Measurements from ENCODE around the gene CHD5.
A peak's percentile ranks its signal among the peaks of the same experiment; 100 is the strongest.

CHD5 gene

DNA sequence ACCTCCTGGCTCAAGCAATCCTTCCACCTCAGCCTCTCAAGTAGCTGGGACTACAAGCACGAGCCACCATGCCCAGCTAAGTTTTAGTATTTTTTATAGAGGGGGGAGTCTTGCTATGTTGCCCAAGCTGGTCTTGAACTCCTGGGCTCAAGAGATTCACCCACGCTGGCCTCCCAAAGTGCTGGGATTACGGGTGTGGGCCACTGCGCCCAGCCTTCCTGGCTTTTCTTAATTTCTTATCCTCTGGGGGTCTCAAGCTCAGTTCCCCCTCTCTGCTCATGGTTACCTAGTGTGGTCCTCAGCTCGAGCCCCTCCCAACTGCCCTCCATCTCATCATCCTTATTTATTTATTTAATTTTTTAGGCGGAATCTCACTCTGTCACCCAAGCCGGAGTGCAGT, 22.1 kb upstream of the CHD5 start:
- no peak for DNase-seq (ENCODE audit: low read depth in 2 of 2)

DNA sequence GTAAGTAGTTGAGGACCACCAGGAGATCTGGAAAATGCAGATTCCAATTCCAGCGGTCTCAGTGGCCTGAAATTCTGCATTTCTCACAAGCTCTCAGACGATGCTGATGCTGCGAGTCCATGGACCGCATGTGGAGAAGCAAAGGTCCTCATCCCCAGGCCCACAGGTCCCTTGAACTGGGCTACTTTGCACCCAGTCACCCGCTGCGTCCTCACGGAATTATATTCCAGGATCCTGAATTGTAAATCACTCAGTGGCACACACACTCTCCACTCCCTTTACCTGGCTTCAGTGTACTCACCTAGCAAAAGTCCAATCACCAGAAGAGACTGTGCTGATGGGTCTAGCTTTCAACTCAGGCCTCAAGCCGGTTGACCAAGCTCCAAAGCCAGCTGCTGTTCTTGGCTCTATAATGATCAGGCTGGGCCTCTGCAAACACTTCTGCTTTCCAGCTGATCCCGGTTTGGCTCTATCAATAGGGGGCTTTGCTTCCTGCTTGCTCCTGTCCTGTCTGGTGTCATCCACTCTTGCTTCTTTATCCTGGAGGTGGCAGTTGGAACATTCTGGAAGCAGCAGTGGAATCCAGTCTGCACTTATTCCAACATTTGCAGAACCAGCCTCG, 20.2 kb upstream of the CHD5 start:
- no peak for DNase-seq (ENCODE audit: low read depth in 2 of 2)

DNA sequence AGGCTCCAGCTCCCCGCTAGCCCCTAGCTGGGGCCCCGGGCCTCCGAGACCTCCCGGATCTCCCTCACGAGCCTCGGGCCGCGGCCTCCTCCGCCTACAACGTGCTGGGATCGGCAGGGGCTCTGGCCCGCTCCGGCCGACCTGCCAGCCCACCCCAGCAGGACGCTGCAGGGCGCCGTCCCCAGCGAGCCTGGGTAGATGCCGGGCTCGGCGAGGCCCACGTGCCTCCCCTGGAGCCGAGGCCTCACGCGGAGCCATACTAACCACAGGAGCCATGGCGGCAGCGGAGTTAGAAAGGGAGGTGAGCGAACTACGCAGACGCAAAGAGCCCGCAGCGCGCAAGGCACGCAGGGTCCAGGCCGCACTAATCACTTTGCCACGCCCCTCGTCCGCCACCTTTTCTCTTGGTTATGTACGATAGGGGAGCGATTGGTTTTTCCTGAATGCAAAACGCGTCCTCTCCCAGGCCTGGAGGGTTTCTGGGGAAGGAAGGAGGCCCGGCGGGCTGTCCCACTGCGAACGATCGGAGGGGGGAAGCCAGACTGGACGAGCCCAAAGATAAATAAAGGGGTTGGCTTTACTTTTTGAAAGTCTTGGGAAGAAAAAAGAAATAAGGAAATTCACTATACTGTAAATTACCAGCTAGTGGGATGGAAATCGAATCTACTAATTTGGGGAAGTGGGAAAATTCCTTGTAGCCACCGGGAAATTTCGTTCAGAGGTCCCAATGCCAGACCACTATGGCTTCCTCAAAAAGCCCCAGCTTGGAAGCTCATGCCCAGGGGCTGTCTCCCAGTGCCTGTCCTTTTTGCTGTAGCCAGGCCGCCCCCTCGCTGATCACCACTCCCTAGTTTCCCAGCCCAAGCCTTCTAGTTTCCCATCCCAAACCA, 19.4 kb upstream of the CHD5 start, which contains the start of gene RPL22:
TSS of gene RPL22 (minus strand) at position 298 of the 890 bp plus-strand sequence. CDS start at position 276, 22 bp downstream.
- peak; percentile 91 to 93 for DNase-seq (ENCODE audit: low read depth in 2 of 2)

DNA sequence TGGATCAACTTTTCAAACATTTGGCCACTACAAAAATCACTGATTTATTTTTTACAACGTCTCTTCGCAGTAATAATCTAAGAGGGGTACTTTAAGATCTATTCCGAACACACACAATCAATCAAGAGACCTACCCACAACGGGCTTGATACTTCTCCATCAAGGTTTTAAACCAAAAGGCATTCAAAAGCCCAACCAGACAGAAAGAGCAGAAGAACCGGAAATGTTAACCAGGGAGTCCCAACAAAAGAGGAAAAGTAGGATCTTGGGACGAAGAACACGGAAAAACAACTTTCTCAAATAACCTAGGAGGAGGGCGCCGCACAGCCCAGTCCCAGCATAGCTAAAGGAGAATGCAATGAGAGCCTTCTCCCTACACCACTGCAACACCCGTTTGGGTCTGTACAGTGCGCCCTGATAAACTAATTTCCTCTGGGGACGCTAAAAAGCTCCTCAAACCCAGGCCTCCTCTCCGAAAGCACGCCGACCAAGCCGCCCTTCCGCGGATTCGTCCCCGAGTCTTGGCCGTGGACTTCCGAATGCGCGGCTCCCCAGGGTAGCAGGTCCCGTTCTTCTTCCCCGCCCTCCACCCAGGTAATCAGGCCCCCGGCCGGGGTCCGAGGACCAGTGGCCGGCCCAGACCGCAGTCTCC, 18.7 kb upstream of the CHD5 start:
- no peak for DNase-seq (ENCODE audit: low read depth in 2 of 2)

DNA sequence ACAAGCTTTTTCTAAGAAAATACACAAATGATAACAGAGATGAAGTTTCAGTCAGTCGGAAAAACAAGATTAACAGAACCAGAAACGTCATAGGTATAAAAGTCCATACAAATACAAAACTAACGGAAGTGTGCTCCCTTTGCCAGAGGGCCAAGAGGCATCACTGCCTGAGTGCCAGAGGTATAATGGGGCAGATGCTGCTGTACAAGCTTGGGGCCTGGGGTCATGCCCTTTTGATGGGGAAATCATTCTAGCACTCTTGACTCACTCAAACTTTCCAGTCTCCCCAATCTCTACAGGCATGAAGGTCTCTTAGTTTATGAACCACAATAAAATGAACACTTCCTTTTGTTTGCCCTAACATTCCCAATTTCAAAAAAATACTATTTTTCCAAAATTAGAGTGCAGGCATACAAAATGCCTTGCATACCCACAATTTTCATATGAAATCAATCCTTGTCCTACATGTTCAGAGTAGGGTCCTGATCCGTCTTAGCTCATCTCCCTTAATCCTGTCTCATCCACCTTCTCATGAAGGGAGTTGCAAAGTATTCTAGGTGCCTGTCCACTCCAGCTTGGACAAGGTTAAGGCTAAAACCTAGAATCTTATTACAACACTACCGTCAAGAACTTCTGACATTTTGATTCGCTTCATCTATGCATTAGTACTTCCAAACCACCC, 17.8 kb upstream of the CHD5 start:
- DNase-seq (ENCODE audit: low read depth in 2 of 2) = no peak

DNA sequence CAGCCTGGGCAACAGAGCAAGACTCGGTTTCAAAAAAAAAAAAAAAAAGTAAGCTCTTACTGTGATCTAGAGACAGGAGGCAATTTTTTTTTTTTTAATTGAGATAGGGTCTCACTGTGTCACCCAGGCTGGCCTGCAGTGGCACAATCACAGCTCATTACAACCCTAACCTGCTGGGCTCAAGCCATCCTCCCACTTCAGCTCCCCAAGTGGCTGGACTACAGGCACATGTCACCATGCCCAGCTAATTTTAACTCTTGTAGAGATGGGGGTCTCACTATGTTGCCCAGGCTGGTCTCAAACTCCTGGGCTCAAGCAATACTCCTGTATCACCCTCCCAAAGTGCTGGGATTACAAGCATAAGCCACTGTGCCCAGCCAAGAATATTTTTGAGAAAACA, 11.8 kb upstream of the CHD5 start:
- no peak for DNase-seq (ENCODE audit: low read depth in 2 of 2)

DNA sequence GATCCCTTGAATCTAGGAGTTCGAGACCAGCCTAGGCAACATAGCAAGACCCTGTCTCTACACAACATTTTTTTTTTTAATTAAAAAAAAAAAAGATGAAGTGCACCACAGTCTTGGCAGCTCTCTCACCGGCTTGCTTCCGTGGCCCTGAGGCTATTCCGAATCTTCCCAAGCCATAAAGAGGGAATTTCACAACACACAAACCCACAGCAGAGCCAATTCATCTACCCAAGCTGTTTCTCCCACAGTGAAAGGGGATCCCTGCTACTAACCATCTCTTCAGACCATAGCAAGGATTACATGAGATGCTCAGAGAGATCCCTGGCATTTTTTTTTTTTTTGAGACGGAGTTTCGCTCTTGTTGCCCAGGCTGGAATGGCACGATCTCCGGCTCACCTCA, 8.3 kb upstream of the CHD5 start:
- no peak for DNase-seq (ENCODE audit: low read depth in 2 of 2)

DNA sequence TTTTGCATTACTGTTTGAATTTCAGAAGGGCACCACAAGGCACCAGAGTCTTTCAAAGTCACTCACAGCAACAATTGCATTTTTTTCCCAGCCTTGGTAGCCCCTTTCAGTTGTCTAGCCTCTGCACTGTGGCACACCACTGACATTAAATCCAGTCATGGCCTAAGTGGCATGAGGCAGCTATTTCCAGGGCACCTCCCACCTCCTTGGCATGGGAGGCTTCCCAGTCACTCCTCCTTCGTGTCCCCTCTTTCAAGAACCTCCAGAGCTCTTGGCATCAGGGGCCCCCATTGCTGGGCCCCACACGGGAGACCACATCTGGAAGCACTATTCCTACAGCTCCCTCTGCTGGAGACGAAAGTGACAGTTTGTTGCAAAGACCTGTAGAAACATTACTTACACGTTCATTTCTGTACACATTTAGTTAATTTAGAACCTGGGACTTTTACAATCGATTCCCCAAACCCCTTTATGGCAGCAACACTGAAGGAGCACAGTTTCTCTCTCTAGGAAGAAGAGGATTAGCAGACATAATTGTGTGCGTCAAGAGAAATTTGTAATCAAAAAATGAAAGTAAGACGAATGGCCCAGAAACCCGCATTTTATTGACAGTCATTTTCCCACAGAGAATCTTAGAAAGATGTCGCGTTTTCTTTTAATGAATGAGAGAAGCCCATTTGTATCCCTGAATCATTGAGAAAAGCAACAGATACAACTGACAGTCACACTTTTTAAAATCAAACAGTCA, 5.7 kb upstream of the CHD5 start:
- no peak for DNase-seq (ENCODE audit: low read depth in 2 of 2)

DNA sequence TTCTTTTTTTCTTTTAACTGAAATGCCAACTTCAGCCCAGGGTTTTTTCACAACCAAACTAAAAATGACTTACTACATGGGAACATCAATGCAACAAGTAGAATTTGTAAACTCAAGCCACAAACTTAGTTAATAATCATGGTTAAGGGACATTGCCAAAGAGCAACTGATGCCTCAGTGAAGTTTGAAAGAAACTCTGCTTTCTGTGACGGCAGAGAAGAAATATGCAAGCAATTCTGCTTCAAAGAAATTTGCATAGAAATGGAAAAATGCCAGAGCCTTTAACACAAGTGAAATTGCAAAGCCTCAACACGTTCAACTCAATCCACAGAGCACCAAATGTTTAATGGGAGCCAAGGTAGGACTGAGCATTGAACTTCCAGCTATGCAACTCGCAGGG, 5.0 kb upstream of the CHD5 start:
- no peak for DNase-seq (ENCODE audit: low read depth in 2 of 2)

DNA sequence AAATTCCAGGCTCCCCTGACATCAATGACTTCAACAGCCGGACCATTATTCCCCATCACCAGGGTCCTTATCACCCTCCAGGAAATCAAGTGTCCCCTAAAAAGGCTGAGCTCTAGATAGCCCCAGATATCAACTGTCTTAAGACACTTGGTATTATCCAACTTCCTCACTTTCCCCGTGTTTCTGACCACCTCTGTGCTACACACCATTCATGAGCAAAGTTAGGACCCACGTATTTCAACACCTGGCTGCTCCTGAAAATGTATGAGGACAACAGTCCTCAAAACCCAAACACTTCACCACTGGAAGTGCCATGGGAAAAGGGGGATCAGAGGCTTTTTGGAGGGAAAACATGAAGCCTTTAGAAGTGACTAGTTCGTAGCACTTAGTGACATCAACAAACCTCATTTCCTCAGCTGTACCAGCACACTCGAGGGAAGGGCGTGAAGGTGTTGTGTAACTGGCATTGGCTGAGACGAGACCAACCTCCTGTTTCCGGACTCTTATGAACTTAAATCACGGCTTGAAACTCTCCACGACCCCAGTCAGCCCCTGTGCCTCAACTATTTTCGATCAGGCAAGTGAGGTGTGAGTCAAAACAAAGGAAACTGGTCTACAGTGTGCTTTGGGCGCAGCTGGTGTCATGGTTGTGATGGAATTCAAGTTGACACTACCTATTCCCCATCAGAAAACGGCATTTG, 4.1 kb upstream of the CHD5 start:
- no peak for DNase-seq (ENCODE audit: low read depth in 2 of 2)

DNA sequence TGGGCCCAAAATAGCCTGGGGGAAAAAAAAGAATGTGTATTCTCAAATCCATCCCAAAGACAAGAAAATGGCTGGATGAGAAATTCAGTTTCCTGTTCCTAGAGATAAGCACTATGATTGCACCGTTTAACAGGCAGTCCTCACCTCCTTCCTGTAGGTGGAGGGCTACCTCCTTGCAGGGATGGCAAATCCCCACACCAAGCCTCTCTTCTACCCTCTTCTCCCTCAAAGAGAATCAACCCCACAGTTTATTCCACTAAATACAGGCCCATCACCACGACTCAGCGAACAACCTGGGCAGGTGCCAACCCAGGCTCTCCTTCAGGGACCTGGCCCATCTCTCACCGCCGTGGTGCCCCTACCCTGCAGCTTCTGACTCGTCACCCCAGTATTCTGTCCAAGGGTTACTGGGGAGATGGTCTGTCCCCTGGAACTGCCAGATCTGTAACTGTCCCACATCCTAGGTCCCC, 3.4 kb upstream of the CHD5 start:
- no peak for DNase-seq (ENCODE audit: low read depth in 2 of 2)

DNA sequence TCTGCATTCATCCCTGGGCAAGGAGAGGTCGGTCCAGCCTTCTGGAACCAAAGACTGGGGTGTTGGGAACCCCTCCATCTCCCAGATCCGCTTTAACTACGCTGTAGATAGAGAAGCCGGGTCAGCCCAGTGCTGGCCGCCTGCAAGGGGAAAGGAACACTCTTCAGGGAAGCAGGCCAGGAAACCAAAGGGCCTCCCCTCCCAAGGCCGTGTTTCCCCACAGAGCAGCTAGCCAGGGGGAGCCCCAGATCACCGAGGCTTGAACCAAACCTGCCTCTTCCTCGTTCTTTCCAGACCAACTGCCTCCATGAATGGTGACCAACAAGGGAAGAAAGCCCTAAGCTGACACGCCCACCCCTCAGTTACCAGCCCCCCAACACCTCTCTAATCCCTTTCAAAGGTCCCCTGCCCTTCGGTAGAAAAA, 1.2 kb upstream of the CHD5 start:
- DNase-seq (ENCODE audit: low read depth in 2 of 2) = no peak

DNA sequence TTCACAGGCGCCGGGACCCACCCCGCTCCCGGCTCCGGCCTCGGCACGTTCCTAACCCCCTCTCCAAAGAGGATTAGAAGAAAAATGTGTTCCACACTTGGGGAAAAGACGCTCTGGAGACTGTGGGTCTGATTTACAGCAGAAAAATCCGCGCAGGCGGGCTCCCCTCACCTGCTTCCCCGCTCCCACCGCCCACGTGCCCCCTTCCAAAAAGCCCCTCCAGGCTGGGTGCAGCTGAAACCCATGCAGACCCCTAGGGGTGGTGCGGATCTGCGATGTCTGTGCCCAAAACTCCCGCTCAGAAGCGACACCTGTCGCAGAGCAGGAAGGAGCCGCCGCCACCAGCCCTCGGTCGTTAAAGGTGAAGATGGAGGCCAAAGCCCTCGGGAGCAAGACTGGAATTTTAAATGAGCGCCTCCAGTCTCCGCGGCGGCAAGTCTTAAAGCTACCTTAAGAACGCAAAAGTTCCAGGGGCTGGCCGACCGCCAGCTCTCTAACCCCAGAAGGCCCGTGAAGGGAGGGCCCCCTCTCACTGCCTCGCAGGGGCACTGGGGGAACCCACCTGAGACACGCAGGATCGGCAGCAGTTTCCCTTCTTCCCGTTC, 688 bp upstream of the CHD5 start:
- DNase-seq (ENCODE audit: low read depth in 2 of 2) = no peak

DNA sequence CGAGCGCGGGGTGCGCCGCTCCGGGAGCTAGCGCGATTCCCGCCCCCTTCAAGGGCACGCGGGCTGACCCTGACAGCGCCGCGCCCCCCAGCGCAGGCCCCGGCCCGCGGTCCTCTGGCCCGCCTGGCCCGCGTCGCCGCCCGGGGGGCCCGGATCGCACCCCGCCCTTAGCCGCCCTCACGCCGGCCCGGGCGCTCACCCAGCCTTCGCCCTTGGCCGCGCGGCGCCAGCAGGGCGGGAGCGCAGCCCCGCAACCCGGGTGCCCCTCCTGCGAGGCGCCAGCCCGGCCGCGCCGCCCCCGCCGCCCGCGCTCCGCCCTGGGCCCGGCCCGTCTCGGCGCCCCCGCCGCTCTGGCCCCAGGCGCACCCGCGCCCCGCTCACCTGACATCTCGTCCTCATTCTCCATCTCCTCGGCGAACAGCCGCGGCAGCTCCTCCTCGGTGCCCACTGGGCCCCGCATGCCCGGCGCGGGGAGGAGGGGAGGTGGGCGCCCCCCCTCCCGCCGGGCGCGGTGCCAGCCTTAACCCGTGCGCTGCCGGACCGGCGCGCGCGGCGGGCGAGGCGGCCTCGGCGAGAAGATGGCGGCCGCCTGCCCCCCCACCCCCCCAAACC, 451 bp downstream of the CHD5 start:
- no peak for DNase-seq (ENCODE audit: low read depth in 2 of 2)

DNA sequence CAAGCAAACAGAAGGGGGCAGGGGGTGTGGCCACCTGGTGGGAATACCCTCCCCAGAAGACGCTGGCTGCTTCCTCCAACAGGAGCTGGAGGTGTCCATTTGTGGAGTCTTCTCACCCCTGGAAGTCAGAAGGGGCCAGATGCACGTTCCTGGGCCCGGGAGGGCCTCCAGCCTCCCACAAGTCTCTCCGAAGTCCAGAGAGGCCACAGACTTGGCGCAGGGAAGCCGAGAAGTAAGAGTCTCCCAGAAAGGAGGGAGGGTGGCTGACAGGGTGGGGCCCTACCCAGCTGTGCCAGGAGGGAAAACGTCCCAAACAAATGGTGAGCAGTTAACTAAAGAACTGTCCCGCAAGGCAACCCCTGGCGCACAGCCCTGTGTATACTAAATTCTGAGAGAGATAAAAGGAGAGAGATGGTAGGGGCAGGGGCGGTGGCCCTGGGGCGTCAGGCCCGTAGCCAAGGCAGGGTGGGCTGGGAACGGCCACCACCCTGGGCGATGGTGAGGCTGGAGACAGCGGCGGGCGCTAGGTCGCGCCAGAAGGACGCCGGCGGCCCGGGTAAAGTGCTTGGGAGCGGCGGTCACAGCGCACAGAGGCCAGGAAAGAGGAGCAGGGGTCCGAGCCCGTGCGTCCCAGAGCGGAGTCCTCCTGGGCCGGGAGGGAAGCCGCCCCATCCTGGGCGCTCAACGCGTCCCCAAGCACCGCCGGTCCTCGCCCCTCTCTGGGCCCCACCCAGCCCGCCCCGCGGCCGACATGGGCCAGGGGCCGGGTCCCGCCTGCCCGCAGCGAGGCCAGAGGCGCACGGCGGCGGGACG, 1.2 kb downstream of the CHD5 start:
- DNase-seq (ENCODE audit: low read depth in 2 of 2) = no peak

DNA sequence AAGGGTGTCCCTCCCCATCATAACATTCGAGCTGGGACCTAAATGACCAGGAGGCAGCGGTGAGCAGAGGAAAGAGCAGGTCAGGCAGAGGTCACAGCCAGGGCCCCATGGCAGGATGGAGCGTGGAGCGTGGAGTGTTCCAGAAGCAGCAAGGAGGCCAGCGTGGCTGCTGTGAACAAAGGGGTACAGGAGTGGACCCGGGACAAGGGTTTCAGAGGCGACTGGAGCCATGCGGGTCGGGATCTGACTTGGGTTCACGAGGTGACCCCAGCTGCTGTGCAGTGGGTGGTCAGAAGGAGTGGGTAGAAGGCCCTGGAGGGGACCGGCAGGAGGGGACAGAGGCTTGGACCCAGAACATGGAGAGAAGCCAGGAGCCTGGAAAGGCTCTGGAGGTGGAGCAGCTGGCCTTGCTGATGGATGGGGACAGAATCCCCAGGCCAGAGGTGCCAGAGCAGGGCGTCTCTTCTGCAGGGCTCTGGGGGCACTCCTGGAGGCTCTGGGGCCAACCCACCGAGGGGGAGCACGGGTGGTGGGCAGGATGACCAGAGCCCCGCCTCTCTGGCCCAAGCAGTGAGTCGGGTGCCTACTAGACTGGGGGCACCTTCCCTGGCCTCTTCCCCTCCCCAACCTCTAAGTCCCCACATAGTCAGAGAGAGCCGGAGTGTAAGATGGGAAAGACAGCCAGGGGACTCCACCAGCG, 2.3 kb downstream of the CHD5 start:
- no peak for DNase-seq (ENCODE audit: low read depth in 2 of 2)

DNA sequence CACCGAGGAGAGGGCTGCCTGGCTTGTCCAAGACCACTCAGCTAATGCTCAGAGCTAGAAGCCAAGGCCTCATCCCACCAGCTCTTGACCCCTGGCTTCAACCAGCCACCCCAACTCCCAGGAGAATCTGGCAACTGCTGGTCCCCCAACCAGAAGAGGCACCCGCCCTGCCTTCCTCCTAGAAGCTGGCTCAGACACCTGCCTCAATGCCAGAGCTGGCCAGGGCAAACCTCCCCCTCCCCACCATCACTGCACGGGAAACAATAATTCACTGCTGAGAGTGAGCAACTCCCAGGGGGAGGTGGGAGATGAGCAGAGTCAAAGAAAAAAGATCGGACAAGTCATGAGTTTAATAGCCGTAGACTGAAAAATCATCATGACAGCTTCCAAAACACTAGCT, 3.3 kb downstream of the CHD5 start:
- no peak for DNase-seq (ENCODE audit: low read depth in 2 of 2)

DNA sequence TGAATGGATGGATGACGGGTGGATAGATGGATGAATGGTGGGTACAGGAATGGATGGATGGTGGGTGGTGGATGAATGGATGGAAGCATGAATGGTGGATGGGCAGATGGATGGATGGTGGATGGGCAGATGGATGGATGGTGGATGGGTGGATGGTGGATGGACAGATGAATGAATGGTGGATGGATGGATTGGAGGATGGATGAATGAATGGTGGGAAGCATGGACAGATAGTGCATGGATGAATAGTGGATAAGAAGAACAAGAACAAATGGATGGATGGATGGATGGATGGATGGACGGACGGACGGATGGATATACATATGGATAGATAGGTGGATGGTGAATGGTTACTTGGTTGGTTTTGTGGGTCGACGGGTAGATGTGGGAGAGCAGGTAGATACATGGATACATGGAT, 4.7 kb downstream of the CHD5 start:
- no peak for DNase-seq (ENCODE audit: low read depth in 2 of 2)
